Stimulated activated CD8-positive, alpha-beta memory T cell treated with anti-CD3 and anti-CD28 coated beads, Interleukin-15, amount 100 ng/mL, for 1 hour (primary cell): ENCODE data around the gene NAV2.
"Not testable (repeated sequence)": the region's sequence is repeated elsewhere in the genome, so short reads cannot be mapped to it uniquely, and the experiment has no call there.

Experiments
- DNase-seq: peaks from one replicate; pipeline ENCODE4 v3.0.0-alpha.2; 2020; ENCODE audit warnings: low read depth

NAV2 gene

DNA sequence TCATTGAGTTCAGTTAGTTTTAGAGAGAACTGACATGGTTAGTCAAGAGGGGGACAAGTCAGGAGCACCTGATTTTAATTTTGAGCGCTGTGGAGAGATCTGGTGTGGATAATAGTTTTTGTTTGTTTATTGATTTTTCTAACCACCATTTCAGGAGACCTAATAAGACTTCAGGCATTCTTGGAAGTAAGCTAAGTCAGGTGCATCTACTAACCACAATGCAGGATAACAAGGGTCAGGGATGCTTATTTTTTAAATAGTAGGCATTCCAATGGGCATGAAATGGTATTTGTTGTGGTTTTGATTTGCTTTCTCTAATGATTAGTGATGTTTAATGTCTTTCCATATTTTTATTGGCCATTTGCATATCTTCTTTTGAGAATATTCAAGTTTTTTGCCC lies 212.1 kb downstream of the NAV2 start:
- DNase-seq = no peak

DNA sequence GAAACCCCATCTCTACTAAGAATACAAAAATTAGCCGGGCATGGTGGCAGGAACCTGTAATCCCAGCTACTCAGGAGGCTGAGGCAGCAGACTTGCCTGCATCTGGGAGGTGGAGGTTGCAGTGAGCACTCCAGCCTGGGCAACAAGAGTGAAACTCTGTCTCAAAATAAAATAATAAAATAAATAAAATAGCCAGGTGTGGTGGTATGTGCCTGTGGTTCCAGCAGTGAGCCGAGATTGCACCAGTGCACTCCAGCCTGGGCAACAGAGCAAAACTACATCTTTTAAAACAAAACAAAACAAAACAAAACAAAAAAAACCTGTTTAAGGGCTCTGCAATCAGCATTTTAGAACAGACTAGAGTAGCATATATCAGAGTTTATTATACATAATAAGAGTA lies 214.8 kb downstream of the NAV2 start:
- not testable (repeated sequence) for DNase-seq

- no peak for DNase-seq
These were observed 216.5 kb downstream of the NAV2 start for GRCh38 chr11:19929147-19929546.

DNA sequence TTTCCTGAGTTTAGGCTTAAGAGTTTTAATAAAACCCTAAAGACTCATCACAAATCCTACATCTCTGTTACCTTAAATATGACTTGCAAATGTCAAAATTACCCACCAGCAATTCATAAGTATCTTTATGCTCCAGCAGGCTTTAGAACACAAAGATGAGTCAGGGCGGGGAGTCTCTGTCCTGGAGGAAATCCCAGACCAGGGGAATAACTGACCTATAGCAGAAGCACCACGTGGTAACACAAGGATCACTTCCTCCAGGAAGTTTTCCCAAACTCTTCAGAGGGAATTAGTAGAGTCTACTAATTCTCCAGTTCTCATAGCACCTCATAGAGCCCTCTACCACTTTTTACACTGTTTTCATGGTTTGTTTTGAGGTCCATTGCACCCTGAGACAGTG lies 217.0 kb downstream of the NAV2 start:
- no peak for DNase-seq

GRCh38 chr11:19931141-19931770 lies 218.6 kb downstream of the NAV2 start:
- DNase-seq = no peak

- no peak for DNase-seq
These were observed 219.2 kb downstream of the NAV2 start for GRCh38 chr11:19931771-19932369.

DNA sequence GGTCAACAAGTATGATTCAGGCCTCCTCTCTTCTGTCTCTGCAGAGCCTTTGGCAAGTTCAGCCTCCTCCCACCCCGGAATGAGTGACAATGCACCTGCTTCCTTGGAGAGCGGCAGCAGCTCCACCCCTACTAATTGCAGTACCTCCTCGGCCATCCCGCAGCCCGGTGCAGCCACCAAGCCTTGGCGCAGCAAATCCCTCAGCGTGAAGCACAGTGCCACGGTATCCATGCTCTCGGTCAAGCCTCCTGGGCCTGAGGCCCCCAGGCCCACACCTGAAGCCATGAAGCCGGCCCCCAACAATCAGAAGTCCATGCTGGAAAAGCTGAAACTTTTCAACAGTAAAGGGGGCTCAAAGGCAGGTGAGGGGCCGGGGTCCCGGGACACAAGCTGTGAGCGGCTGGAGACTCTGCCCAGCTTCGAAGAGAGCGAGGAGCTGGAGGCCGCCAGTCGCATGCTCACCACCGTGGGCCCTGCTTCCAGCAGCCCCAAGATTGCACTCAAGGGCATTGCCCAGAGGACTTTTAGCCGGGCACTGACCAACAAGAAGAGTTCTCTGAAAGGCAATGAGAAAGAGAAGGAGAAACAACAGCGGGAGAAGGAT lies 220.6 kb downstream of the NAV2 start:
- DNase-seq = no peak

GRCh38 chr11:19933801-19934488 lies 221.3 kb downstream of the NAV2 start:
- DNase-seq = no peak

DNA sequence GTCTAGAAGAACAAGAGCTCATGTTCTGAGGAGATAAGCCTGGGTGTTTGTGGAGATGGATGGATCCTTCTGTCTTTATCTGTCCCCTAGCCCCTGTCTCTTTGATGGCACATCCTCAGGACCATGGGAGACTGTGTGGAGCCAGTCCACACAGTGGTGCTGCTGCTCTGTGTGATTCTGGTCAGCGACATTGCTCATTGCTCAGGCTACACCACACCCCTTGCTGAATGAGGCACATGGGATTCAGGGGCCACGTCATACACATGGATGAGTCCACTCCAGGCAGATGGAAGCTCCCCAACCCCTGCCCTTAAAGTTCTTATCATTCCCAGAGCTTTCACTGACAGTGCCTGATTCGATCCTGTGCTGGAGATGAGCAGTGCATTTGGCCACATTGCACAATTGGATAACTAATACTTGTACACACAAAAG lies 222.2 kb downstream of the NAV2 start:
- DNase-seq = no peak

GRCh38 chr11:19935507-19935906 lies 222.9 kb downstream of the NAV2 start:
- no peak for DNase-seq

DNA sequence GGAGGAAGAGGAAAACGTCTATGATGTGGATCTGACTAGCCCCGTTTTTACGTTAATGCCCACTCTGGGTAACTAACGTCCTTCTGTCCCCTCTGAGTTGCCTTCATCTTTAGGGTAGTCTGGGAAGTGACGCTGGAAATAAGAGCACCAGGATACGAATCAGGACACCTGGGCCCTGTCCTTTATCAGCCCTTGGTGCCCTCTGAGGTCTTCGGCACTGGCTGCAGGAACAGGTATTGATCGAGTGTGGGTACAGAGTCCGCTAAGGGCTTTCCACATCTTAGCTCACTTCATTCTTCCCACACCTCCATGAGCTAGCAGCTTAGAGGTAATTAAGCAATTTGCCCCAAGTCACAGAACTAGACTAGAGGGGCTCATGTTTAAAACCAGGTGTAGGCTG lies 223.8 kb downstream of the NAV2 start:
- DNase-seq = no peak

- DNase-seq = no peak
These were observed 225.7 kb downstream of the NAV2 start for GRCh38 chr11:19938169-19938856.

- DNase-seq = no peak
These were observed 226.2 kb downstream of the NAV2 start for GRCh38 chr11:19938866-19939265.

GRCh38 chr11:19939415-19939929 lies 226.8 kb downstream of the NAV2 start:
- DNase-seq = no peak

- no peak for DNase-seq
These were observed 228.2 kb downstream of the NAV2 start for GRCh38 chr11:19940831-19941230.

GRCh38 chr11:19946681-19947080 lies 234.0 kb downstream of the NAV2 start:
- DNase-seq = no peak

DNA sequence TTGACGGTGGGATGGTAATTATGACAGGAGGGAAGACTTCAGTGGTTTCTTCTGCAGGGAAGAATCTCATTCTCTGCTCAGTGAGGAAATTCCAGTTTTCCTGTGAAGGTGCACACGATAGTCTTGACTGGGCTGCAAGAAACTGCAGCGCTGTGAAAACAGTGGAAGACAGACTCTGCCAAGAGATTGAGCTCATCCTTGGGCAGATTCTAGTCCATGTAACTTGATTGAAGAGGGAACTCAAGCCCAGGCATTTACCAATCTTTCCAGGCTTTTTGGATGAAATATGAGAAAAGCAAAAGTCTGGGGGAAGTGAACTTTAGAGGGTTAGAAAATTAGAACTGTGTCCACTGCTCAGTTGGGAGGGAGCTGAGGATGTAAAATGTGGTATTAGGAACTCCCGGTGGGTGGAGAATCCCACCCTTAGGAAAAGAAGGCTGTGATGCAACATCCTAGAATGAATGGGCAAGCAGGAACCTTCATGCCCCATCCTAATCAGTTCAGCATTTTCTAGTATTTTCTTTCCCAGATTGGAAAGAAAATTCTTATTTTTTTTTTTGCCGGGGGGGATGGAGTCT lies 235.0 kb downstream of the NAV2 start:
- DNase-seq = no peak

- no peak for DNase-seq
These were observed 237.0 kb downstream of the NAV2 start for GRCh38 chr11:19949606-19950005.

GRCh38 chr11:19951558-19952115 lies 239.0 kb downstream of the NAV2 start:
- no peak for DNase-seq

DNA sequence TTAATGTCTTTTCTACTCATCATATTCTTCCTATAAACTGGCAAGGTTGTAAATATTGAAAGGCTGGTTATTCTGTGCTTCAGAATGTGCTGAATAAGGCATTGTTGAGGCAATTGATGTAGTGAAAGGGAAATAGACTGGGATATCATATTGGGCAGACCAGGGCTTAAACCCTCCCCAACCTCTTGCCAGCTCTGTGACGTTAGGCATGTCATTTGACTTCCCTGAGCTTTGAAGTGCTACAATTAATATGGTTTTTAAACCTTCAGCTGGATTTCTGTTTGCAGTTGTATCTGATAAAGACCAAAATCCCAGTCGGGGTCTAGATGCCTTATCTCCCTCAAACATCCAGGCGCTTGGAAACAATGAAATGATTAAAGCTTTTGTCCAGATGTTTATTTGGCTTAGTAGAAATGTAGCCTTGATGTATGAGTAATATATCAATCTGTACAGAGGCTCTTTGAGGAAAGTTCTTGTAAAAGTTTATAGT lies 239.5 kb downstream of the NAV2 start:
- DNase-seq = no peak

GRCh38 chr11:19952911-19953310 lies 240.3 kb downstream of the NAV2 start:
- DNase-seq = no peak
